K562 (cell line): ENCODE data around the gene OR10A2. TPM values are rescaled to one million over a fixed set of nuclear protein-coding genes. Genes with fewer than 3 reads are reported as not detected.

Experiments
- ATAC-seq: fragments of 200-7000 bp; cut with Tn5 transposase; 3 replicates; pipeline ENCODE4 v1.9.1; 2020; ENCODE audit warnings: moderate library complexity
- BruUV-seq: library from RNA; stranded (reverse); fragments of 400-500 nt; replicated peaks from 2 replicates; lab custom pipeline; 2021; lab: Mats Ljungman, UMichigan
- CTCF ChIA-PET: fragments of 300-600 bp; formaldehyde crosslinking; extraction: SDS; loops from one replicate; lab custom pipeline; 2021; ENCODE audit warnings: low intra/inter-chr PET ratio; lab: Yijun Ruan, JAX
- POLR2A ChIA-PET: fragments of 300-600, 350-650 bp; sonication (Branson Sonifier 250); formaldehyde crosslinking; extraction: SDS; loops from one replicate; lab custom pipeline; 2021; ENCODE audit warnings: antibody characterized with exemption, inconsistent platforms; lab: Yijun Ruan, JAX
- DNase-seq, 4 experiments: peaks; one replicate each; pipeline versions ENCODE4 v3.0.0 to v3.0.0-alpha.2; 2011 to 2018; ENCODE audit warnings: low spot score in 3 of 4, mixed read lengths in 3 of 4; ENCODE audit errors: extremely low read depth in 1 of 4
- FAIRE-seq: peaks from 2 replicates; lab custom pipeline; 2011; peaks lifted over from hg19 to GRCh38; lab: Jason Lieb, UNC
- H2AFZ ChIP-seq: 2 replicates; pipeline ENCODE4 v1.6.0; 2011; ENCODE audit warnings: low read depth, low read length, control low read depth, inconsistent platforms
- H3K27ac ChIP-seq: fragments of 200-600 bp; 3 replicates; pipeline ENCODE4 v1.8.0; 2011; ENCODE audit warnings: low read depth, mild to moderate bottlenecking, control low read depth, inconsistent platforms, low read length, moderate library complexity, mixed read lengths; ENCODE audit errors: extremely low read depth
- H3K27me3 ChIP-seq, 2 experiments: fragments of 300-600 bp in 1 of 2; 2 replicates in 1 of 2; 3 replicates in 1 of 2; pipeline versions ENCODE4 v1.6.0 to v1.8.0; 2011; ENCODE audit warnings: inconsistent platforms in 2 of 2, low read length in 2 of 2, mild to moderate bottlenecking in 1 of 2, mixed read lengths in 1 of 2, moderate library complexity in 1 of 2; ENCODE audit not compliant: control insufficient read depth in 2 of 2, insufficient read depth in 2 of 2
- H3K36me3 ChIP-seq: fragments of 300-600 bp; 3 replicates; pipeline ENCODE4 v1.8.0; 2011; ENCODE audit warnings: mild to moderate bottlenecking, low read length, inconsistent platforms; ENCODE audit not compliant: control insufficient read depth, insufficient read depth
- H3K4me1 ChIP-seq, 2 experiments: fragments of 200-600 bp in 1 of 2; replicated peaks in 1 of 2; 2 replicates in 1 of 2; 3 replicates in 1 of 2; pipeline versions ENCODE4 v1.5.1 to v1.8.0; 2011; ENCODE audit warnings: inconsistent platforms in 2 of 2, low read length in 2 of 2, mild to moderate bottlenecking in 1 of 2, mixed read lengths in 1 of 2, moderate library complexity in 1 of 2; ENCODE audit not compliant: control insufficient read depth in 2 of 2, insufficient read depth in 2 of 2
- H3K4me2 ChIP-seq: 2 replicates; pipeline ENCODE4 v1.6.1; 2011; ENCODE audit warnings: low read length, control low read depth, inconsistent platforms, mixed read lengths; ENCODE audit not compliant: insufficient read depth
- H3K4me3 ChIP-seq: fragments of 200-600 bp; sonication (generic), shearing (Covaris generic); 2 replicates; pipeline ENCODE4 v1.5.1; 2016; ENCODE audit warnings: control low read depth, inconsistent platforms
- H3K79me2 ChIP-seq: fragments of 200-600 bp; 3 replicates; pipeline ENCODE4 v1.8.0; 2011; ENCODE audit warnings: low read length, inconsistent platforms; ENCODE audit not compliant: control insufficient read depth, insufficient read depth
- H3K9ac ChIP-seq, 2 experiments: 2 replicates each; pipeline versions ENCODE4 v1.6.0 to v1.6.1; 2011; ENCODE audit warnings: low read depth in 2 of 2, low read length in 2 of 2, control low read depth in 1 of 2, inconsistent platforms in 1 of 2, mild to moderate bottlenecking in 1 of 2, mixed read lengths in 1 of 2; ENCODE audit not compliant: insufficient read depth in 1 of 2
- H3K9me1 ChIP-seq: one replicate; pipeline ENCODE4 v1.6.0; 2011; ENCODE audit warnings: inconsistent platforms, mild to moderate bottlenecking, low read length, moderate library complexity; ENCODE audit not compliant: control insufficient read depth, insufficient read depth
- H3K9me3 ChIP-seq: replicated peaks from 2 replicates; pipeline ENCODE4 v1.5.1; 2011; ENCODE audit warnings: low read depth, low read length, inconsistent platforms; ENCODE audit not compliant: control insufficient read depth, insufficient read depth
- H4K20me1 ChIP-seq: replicated peaks from 2 replicates; pipeline ENCODE4 v1.6.1; 2011; ENCODE audit warnings: low read length, inconsistent platforms, mixed read lengths; ENCODE audit not compliant: control insufficient read depth, insufficient read depth
- ARID3A ChIP-seq: IDR thresholded peaks from 2 replicates; pipeline ENCODE4 v1.6.1; 2012; ENCODE audit warnings: low read depth, low read length, improper control_type of control experiment, borderline replicate concordance
- BRF1 ChIP-seq: IDR thresholded peaks from 3 replicates; pipeline ENCODE4 v1.6.1; 2011; ENCODE audit warnings: borderline replicate concordance, mild to moderate bottlenecking; ENCODE audit not compliant: insufficient read length; ENCODE audit errors: extremely low read depth
- C11orf30 ChIP-seq: fragments of 450-650 bp; IDR thresholded peaks from 2 replicates; pipeline ENCODE4 v1.6.1; 2016; ENCODE audit warnings: low read depth, mild to moderate bottlenecking
- CHD2 ChIP-seq: IDR thresholded peaks from 2 replicates; pipeline ENCODE4 v1.6.1; 2011; ENCODE audit warnings: low read depth, low read length
- CREB3L1 ChIP-seq: fragments of 450-650 bp; IDR thresholded peaks from 2 replicates; pipeline ENCODE4 v1.6.1; 2014; ENCODE audit warnings: low read depth, mild to moderate bottlenecking, moderate library complexity, borderline replicate concordance
- GATAD2B ChIP-seq: fragments of 450-650 bp; IDR thresholded peaks from 2 replicates; pipeline ENCODE4 v1.6.1; 2017; ENCODE audit warnings: mild to moderate bottlenecking, borderline replicate concordance
- MAFK ChIP-seq: IDR thresholded peaks from 2 replicates; pipeline ENCODE4 v1.6.1; 2011; ENCODE audit warnings: low read length, improper control_type of control experiment
- MCM3 ChIP-seq: fragments of 450-650 bp; IDR thresholded peaks from 2 replicates; pipeline ENCODE4 v1.6.1; 2016
- MEF2D ChIP-seq: conservative IDR thresholded peaks from 2 replicates; pipeline ENCODE4 v1.6.1; 2016; ENCODE audit warnings: low read depth, missing genetic modification characterization, missing compliant biosample characterization
- MYNN ChIP-seq, 2 experiments: sonication (generic); formaldehyde crosslinking in 1 of 2; IDR thresholded peaks; 2 replicates each; pipeline versions ENCODE4 v1.5.0 to v1.6.1; 2016 to 2020; ENCODE audit warnings: antibody characterized with exemption in 1 of 2, missing genetic modification reagents in 1 of 2
- NFE2 ChIP-seq: IDR thresholded peaks from 2 replicates; pipeline ENCODE4 v1.6.1; 2014; ENCODE audit warnings: antibody characterized with exemption, low read depth
- PHTF2 ChIP-seq: fragments of 250-450 bp; sonication (Bioruptor Pico); IDR thresholded peaks from 2 replicates; pipeline ENCODE4 v1.5.0; 2021; ENCODE audit warnings: mild to moderate bottlenecking
- POLR2G ChIP-seq: fragments of 200-400 bp; formaldehyde crosslinking; IDR thresholded peaks from 2 replicates; pipeline ENCODE4 v1.6.1; 2017; ENCODE audit warnings: low read depth, mild to moderate bottlenecking, antibody characterized with exemption, low read length, moderate library complexity
- POLR3G ChIP-seq: IDR thresholded peaks from 2 replicates; pipeline ENCODE4 v1.6.1; 2011; ENCODE audit not compliant: insufficient read length, insufficient replicate concordance; ENCODE audit errors: extremely low read depth
- SIX5 ChIP-seq, 2 experiments: IDR thresholded peaks; 2 replicates each; pipeline ENCODE4 v1.6.1; 2011; ENCODE audit warnings: low read length in 2 of 2, borderline replicate concordance in 1 of 2, low read depth in 1 of 2, mild to moderate bottlenecking in 1 of 2, moderate library complexity in 1 of 2; ENCODE audit not compliant: insufficient read depth in 1 of 2
- TAF9B ChIP-seq: fragments of 450-650 bp; IDR thresholded peaks from 2 replicates; pipeline ENCODE4 v1.6.1; 2018; ENCODE audit warnings: mild to moderate bottlenecking; ENCODE audit not compliant: partially characterized antibody
- TAL1 ChIP-seq: fragments of 450-650 bp; IDR thresholded peaks from 2 replicates; pipeline ENCODE4 v1.6.1; 2016; ENCODE audit warnings: mild to moderate bottlenecking
- ZBTB17 ChIP-seq: fragments of 450-650 bp; formaldehyde crosslinking; IDR thresholded peaks from 2 replicates; pipeline ENCODE4 v1.4.0; 2020; ENCODE audit warnings: mild to moderate bottlenecking
- ZNF197 ChIP-seq: fragments of 200-800 bp; sonication (Bioruptor generic); IDR thresholded peaks from 2 replicates; pipeline ENCODE4 v1.6.1; 2016; ENCODE audit warnings: low read depth, missing genetic modification characterization, missing compliant biosample characterization
- ZNF586 ChIP-seq: fragments of 450-650 bp; formaldehyde crosslinking; conservative IDR thresholded peaks from 2 replicates; pipeline ENCODE4 v1.4.0; 2020; ENCODE audit warnings: mild to moderate bottlenecking, moderate library complexity
- in situ Hi-C: fragments of 300-500 bp; cut with MboI; formaldehyde crosslinking; loops from 4 replicates; pipeline ENCODE4 v1.15.0; 2018; ENCODE audit warnings: inconsistent platforms, mixed read lengths
- intact Hi-C: fragments of 100-400 bp; cut with micrococcal nuclease; formaldehyde crosslinking; loops from 2 replicates; pipeline ENCODE4 v1.14.2; 2022
- polyA plus RNA-seq, 8 experiments: library from polyadenylated mRNA; depleted of rRNA in 4 of 8; stranded (reverse) in 5 of 8; unstranded in 3 of 8; fragments of >200 nt; fragmentation: Nextera tagmentation in 2 of 8; fragmentation: Illumina TruSeq in 1 of 8; extraction: Ambion mirVana in 2 of 8; extraction: Trizol in 1 of 8; gene quantifications; 2 replicates each; pipeline versions ENCODE4 v1.2.1 to v1.2.3, GENCODE V29; 2011 to 2014; ENCODE audit warnings: inconsistent platforms in 1 of 8, missing spikeins in 1 of 8
- total RNA-seq, 7 experiments: library from RNA; depleted of rRNA in 6 of 7; stranded (reverse); fragments of >200 nt in 6 of 7; fragmentation: Illumina TruSeq in 2 of 7; extraction: Trizol in 2 of 7; gene quantifications; 2 replicates each; pipeline versions ENCODE4 v1.2.1 to v1.2.3, GENCODE V29; 2011 to 2021; ENCODE audit warnings: low replicate concordance in 1 of 7
- TF ChIP-seq, protein P1 (sequence below): fragments of 450-650 bp; IDR thresholded peaks from 2 replicates; pipeline ENCODE4 v1.6.1; 2016; ENCODE audit warnings: borderline replicate concordance

OR10A2 gene
- total and polyA plus RNA-seq, 9 of the 15 experiments (the other 6 are each of a cell fraction or from before 2014, with no cell fraction given) = 0.10 TPM; not detected in 8

DNA sequence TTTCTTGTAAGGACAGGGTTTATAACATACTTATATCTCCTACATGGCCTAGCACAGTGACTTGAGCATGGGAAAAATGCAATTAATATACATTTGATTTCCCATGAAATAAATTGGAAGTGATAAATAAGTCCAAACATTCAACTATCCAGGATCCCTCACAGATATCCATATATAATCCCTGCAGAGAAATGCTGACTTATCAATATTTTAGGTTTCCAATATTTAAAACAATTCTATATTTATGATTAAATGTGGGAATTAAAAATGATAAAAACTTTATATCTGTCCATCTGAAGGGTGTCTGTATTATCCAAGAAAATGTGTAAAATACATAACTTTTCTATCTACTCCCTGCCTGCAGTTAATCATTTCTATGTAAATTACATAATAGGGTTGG is 19.9 kb downstream of the OR10A2 start:
- Histone ChIP-seq H3K9me1 (no peaks in the 10 kb centered on the region), H3K4me1 (no peaks in the 10 kb centered on the region), H3K36me3 (no peaks in the 10 kb centered on the region), H3K4me3 (no peak overlapping the region), H3K27ac (no peak overlapping the region), H3K79me2 (no peaks in the 10 kb centered on the region), H4K20me1 (no peaks in the 10 kb centered on the region), H3K9me3 (no peaks in the 10 kb centered on the region), H3K4me2 (no peak overlapping the region), H3K9ac (no peak overlapping the region), H2AFZ (no peak overlapping the region), H3K27me3 (no peaks in the 10 kb centered on the region)
- ATAC-seq (no peak), FAIRE-seq (no peak), DNase-seq (no peak)
- in situ Hi-C loops (no loop called here), intact Hi-C loops (no loop called here)
- ChIA-PET CTCF (no interaction called here), POLR2A (no interaction called here)
- no TSS peak for BruUV-seq
- no peak for TF ChIP-seq POLR3G
- TF ChIP-seq POLR2G = no peak
- TF ChIP-seq TAL1 = no peak
- no peak for TF ChIP-seq ZBTB17 (CRISPR knock-in tag)
- TF ChIP-seq MAFK = peak; percentile 76; the same call in 1 of the 2 replicates
- TF ChIP-seq TAF9B = no peak
- no peak for TF ChIP-seq MYNN (IDR thresholded peaks at IDR 0.05)
- no peak for TF ChIP-seq MYNN (CRISPR knock-in tag; IDR thresholded peaks at IDR 0.05)
- peak; percentile 76 for TF ChIP-seq C11orf30
- TF ChIP-seq NFE2 = no peak
- TF ChIP-seq ZNF586 (CRISPR knock-in tag) = no peak
- no peak for TF ChIP-seq ARID3A
- no peak for TF ChIP-seq MCM3
- no peak for TF ChIP-seq BRF1
- no peak for TF ChIP-seq ZNF197 (CRISPR knock-in tag)
- TF ChIP-seq PHTF2 (CRISPR knock-in tag) = no peak
- TF ChIP-seq MEF2D = no peak
- TF ChIP-seq SIX5 (IDR thresholded peaks at IDR 0.05; ENCODE audit: borderline replicate concordance in 1 of 2, insufficient read depth in 1 of 2, low read depth in 1 of 2, low read length in 2 of 2) = no peak
- TF ChIP-seq GATAD2B = no peak
- TF ChIP-seq, protein P1, sequence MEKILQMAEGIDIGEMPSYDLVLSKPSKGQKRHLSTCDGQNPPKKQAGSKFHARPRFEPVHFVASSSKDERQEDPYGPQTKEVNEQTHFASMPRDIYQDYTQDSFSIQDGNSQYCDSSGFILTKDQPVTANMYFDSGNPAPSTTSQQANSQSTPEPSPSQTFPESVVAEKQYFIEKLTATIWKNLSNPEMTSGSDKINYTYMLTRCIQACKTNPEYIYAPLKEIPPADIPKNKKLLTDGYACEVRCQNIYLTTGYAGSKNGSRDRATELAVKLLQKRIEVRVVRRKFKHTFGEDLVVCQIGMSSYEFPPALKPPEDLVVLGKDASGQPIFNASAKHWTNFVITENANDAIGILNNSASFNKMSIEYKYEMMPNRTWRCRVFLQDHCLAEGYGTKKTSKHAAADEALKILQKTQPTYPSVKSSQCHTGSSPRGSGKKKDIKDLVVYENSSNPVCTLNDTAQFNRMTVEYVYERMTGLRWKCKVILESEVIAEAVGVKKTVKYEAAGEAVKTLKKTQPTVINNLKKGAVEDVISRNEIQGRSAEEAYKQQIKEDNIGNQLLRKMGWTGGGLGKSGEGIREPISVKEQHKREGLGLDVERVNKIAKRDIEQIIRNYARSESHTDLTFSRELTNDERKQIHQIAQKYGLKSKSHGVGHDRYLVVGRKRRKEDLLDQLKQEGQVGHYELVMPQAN = no peak
- TF ChIP-seq CHD2 = no peak
- TF ChIP-seq CREB3L1 = no peak
